ENCODE data around the gene VAPB.

DNA sequence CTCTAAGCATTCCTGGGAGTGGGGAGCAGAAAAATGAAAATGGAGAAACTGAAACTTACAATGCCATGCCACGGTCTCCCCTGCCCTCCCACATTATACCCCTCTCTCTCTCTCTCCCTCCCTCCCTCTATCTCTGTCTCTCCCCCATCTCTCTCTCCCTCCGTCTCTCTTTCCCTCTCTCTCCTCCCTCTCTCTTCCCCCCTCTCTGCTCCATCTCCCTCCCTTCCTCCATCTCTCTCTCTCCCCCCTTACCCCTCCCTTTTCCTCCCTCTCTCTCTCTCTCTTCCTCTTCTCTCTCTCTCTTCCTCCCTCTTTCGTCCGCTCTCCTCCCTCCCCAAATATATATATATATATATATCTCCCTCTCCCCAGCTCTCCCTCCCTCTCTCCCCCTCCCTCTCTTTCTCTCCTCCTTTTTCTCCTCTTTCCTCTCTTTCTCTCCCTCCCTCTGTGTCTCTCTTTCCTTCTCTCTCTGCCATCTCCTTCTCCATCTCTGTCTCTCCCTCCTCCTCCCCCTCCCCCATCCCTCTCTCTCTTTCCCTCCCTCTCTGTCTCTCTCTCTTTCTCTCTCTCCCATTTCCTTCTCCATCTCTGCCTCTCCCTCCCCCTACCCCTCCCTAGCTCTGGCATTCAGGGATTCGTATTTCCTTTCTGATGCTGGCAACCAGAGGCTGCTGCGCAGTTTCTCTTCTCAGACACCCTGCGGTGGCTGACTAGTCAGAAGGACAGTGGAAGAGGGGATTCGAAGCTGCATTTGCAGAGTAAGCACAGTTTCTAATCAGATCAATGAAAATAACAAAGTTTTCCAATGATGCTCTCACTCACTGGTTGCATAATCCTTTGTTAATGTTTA, 13.9 kb upstream of the VAPB start:
- no peak for TF ChIP-seq POLR2AphosphoS5 (IDR thresholded peaks at IDR 0.05; ENCODE audit: insufficient read depth in 1 of 2, low read depth in 1 of 2)
- TF ChIP-seq CTCF (IDR thresholded peaks at IDR 0.05) = no peak
- TF ChIP-seq POLR2A (IDR thresholded peaks at IDR 0.05) = no peak

Data from vagina (tissue), 2 donors.